CD4-positive, alpha-beta T cell treated with Interleukin-6 at 100 ng/mL for 8 hours (primary cell): ENCODE results near the gene THBS1.

Source experiments
- DNase-seq: peaks from one replicate; pipeline ENCODE4 v3.0.0-alpha.2; 2020; ENCODE audit warnings: mixed read lengths, low spot score

Gene THBS1

GRCh38 chr15:39589193-39589814 is 8.4 kb downstream of the THBS1 start:
- no peak for DNase-seq

GRCh38 chr15:39589815-39590644 is 9.2 kb downstream of the THBS1 start:
- DNase-seq = no peak

- DNase-seq = no peak
Measured at GRCh38 chr15:39591141-39591895, 10.4 kb downstream of the THBS1 start.

DNA sequence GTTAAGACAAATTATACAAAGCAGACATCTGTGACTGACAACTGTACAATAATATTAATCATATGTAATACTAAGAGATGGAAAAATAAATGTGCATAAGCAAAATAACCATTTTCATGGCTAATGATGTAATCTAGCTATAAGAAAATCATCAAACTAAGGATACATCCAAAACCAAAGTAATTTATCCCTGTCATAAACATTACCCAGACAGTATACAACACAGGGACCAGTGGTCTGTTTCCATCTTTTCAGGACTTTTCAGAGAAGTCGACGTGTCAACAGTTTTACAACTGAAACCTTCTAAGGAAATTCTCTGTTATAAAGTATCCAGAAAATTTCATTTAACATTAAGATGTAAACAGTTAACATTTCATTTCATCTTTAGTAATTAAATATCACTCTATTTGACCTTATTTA is 11.0 kb downstream of the THBS1 start:
- DNase-seq = no peak

- no peak for DNase-seq
Measured at GRCh38 chr15:39592500-39592899, 11.6 kb downstream of the THBS1 start.

DNA sequence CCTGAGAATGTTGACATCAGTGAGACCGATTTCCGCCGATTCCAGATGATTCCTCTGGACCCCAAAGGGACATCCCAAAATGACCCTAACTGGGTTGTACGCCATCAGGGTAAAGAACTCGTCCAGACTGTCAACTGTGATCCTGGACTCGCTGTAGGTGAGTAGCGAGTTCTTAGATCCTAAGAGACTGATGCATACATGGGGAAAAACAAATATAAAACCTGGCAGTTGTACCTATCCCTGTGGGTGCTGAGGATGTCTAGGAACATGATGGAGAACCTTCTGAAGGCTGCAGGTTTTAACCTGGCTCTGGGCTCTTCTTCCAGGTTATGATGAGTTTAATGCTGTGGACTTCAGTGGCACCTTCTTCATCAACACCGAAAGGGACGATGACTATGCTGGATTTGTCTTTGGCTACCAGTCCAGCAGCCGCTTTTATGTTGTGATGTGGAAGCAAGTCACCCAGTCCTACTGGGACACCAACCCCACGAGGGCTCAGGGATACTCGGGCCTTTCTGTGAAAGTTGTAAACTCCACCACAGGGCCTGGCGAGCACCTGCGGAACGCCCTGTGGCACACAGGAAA is 12.3 kb downstream of the THBS1 start:
- DNase-seq = no peak

GRCh38 chr15:39593656-39594445 is 13.0 kb downstream of the THBS1 start:
- peak; percentile 44 for DNase-seq

DNA sequence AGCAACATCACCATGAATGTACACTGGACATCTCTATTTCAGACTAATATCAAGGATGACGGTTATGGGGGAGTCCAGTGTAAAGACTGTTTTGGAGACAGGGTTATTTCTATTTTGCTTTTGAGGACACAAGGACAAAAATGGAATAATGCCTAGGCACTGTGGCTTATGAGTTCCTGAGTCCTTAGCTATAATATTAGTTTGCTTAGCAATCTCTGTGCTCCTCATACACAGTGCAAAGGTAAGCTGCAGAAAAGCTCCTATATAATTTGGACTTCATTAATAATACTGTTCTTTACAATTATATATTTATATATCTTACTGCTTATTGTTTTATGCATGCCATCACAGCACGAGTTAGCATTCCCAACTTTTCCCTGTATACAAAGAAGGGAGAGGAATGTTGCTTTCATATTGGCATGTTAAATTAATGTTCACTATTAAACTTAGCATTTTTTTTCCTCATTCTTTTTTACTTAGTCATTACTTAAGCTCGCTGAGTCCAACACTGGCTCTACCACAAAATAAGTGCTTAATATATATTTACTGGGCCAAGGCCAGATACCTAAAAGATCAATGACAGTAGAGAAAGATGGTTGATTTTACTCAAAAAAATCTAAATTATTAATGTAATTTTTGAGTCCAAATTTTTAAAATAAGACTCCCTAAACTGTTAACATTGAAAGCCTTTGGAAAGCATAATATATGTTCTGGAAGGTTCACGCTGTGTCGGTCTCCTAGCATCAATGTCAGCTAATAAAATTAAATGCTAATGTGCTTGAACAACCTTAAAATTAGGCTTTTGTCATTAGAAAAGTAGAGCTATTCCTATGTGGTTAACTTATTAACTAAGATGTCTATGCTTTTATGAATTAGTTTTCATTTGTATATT is 13.8 kb downstream of the THBS1 start:
- no peak for DNase-seq

DNA sequence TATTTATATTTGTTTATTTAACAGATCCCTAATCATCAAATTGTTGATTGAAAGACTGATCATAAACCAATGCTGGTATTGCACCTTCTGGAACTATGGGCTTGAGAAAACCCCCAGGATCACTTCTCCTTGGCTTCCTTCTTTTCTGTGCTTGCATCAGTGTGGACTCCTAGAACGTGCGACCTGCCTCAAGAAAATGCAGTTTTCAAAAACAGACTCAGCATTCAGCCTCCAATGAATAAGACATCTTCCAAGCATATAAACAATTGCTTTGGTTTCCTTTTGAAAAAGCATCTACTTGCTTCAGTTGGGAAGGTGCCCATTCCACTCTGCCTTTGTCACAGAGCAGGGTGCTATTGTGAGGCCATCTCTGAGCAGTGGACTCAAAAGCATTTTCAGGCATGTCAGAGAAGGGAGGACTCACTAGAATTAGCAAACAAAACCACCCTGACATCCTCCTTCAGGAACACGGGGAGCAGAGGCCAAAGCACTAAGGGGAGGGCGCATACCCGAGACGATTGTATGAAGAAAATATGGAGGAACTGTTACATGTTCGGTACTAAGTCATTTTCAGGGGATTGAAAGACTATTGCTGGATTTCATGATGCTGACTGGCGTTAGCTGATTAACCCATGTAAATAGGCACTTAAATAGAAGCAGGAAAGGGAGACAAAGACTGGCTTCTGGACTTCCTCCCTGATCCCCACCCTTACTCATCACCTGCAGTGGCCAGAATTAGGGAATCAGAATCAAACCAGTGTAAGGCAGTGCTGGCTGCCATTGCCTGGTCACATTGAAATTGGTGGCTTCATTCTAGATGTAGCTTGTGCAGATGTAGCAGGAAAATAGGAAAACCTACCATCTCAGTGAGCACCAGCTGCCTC is 14.7 kb downstream of the THBS1 start:
- no peak for DNase-seq

GRCh38 chr15:39596358-39597051 is 15.6 kb downstream of the THBS1 start:
- no peak for DNase-seq

DNA sequence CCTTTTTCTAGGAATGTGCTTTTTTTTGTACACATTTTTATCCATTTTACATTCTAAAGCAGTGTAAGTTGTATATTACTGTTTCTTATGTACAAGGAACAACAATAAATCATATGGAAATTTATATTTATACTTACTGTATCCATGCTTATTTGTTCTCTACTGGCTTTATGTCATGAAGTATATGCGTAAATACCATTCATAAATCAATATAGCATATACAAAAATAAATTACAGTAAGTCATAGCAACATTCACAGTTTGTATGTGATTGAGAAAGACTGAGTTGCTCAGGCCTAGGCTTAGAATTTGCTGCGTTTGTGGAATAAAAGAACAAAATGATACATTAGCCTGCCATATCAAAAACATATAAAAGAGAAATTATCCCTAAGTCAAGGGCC is 16.5 kb downstream of the THBS1 start:
- DNase-seq = no peak

- no peak for DNase-seq
Measured at GRCh38 chr15:39597751-39598185, 16.9 kb downstream of the THBS1 start.

DNA sequence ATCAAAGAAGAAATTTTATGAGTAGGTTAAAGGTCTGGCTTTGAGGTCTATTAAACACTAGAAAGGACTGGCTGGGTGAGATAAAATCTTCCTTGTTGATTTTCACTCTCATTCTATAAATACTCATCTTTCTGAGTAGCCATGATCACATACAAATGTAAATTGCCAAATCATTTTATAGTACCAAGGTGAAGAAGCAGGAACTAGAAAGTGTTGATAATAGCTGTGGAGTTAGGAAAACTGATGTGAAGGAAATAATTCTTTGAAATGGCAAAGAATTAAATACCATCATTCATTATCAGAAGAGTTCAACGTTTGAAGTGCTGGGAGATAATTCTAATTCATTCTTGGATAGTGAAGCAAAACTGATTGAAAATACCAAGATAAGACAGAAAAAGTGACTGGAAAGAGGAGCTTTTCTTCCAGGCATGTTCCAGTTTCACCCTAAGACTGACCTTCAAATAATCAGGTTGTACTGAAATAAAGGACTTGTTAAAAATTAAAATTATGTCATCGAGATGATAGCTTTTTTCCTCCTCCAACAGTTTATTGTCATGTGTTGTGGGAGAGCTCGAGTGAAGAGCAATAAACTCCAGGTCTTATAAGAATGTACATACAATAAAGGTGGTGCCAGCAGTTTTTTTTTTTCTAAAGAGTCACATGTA is 17.4 kb downstream of the THBS1 start:
- DNase-seq = no peak

DNA sequence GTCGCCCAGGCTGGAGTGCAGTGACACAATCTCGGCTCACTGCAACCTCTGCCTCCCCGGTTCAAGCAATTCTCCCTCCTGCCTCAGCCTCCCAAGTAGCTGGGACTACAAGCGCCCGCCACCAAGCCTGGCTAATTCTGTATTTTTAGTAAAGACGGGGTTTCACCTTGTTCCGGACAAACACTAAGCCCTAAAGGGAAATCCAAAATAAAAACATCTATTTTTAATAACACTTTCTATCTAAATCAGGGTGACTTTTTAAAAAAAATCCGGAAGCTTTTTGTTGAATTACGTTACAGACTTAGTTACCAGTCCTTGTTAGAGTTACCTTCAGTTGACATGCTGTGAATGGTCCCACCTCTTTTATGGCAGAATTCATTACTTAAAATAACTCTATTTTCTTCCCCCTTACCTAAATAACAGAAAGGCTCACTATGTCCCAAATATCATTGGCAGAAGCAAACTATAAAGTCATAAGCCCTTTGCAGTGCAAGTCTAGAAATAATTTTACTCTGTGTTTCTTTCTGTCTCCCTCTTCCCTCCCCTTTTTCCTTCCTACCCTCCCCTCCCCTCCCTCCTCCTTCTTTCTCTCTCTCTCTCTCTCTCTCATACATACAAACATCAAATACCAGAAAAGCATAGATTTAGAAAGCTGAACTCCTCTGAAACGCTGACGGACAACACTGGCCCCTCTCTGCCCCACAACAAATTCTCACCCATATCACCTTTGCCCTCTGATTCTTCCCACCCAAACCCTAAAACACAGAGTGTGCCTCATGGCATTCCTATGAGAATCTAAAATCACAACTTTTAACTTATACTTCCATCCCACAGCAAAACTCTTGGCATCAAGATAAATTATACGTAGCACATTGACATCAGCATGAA is 18.3 kb downstream of the THBS1 start:
- no peak for DNase-seq

DNA sequence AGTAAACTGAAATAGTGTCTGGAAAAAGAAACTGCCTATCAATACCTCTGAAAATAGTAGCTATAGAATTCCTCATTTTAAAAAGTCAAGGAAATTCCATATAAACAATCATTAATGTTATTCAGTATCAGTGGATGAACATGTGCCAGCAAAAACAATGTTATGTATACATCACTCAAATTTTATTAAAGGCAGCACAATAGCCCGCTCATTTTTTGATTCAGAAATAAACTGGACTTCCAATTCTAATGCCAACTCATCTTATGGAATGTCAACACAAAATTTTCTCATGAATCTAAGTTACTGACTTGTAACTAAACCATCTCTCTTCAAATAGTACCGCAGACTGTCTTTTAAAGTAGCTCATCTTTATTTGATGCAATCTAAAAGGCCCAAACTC is 19.0 kb downstream of the THBS1 start:
- no peak for DNase-seq

DNA sequence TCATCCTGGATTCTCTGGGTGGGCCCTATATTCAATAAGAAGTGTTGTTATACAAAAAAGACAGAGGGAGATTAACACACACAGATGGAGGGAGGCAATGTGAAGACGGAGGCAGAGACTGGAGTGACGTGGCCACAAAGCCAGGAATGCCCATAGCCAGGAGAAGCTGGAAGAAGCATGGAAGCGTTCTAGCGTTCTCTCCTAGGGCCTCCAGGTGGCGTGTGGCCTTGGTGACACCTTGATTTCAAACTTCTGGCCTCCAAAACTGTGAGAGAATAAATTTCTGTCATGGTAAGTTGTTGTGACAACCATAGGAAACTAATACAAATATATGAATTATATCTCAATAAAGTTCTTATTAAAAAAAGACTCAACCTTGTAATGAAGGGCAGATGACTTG is 21.3 kb downstream of the THBS1 start:
- DNase-seq = no peak

- no peak for DNase-seq
Measured at GRCh38 chr15:39605146-39605545, 24.3 kb downstream of the THBS1 start.
